Measurements from ENCODE around the gene KIF26B. TPM values are rescaled to one million over a fixed set of nuclear protein-coding genes. Genes with fewer than 3 reads are reported as not detected.
A peak's percentile ranks its signal among the peaks of the same experiment; 100 is the strongest.

KIF26B gene
- polyA plus RNA-seq, 1 of the 3 experiments (the other 2 are of a cell fraction) = 2.6 TPM

DNA sequence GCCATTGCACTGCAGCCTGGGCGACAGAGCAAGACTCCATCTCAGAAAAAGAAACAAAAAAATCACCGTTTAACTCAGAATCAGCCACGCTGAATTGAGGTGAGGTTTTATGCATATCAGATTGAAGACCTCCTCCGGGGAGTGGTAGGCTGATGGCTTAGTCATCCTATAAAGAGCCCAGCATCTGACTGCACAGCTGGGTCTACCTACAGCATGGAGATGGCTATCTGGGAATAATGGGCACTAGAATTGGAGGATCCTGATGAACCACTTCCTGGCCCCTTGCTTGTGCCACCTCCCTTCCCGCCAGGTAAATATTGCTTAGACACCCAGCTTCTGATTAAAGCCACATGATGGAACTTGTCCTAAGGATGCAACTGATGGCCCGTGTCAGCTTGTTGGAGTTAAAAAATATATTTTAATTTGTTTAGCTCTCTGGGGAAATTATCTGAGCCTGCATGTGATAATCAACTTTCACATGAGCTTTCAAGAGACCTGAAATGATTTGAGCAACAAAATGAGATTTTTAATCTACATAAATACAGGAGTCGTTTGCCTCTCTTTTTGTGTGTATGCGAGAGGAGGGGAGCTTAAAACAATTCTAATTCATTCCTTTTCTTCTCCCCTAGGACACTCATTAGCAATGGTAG lies 157.2 kb downstream of the KIF26B start:
- Histone ChIP-seq H3K79me2 (ENCODE audit: insufficient read depth) (no peaks in the 10 kb centered on the region; the same call in 1 of the 2 replicates), H3K9me3 (no peaks in the 10 kb centered on the region), H3F3A (replicated peaks; ENCODE audit: insufficient read depth) (peaks cover 2% of the 10 kb centered on the region), H3K27me3 (ENCODE audit: insufficient read depth) (no peaks in the 10 kb centered on the region), H3K4me1 (ENCODE audit: control insufficient read depth in 1 of 2, insufficient read depth in 2 of 2, low read depth in 1 of 2, low read length in 1 of 2) (peaks cover 0 to 40% of the 10 kb centered on the region in 2 experiments; a peak in 2 of 4 replicates), H3K9ac (no peak overlapping the region), H3K36me3 (replicated peaks in 1 of 2; ENCODE audit: control insufficient read depth in 1 of 2, insufficient read depth in 2 of 2, low read length in 1 of 2) (peaks cover 0 to 6% of the 10 kb centered on the region in 2 experiments), H2AFZ (ENCODE audit: low read depth) (no peak overlapping the region), H3K27ac (ENCODE audit: low read depth in 2 of 2, low read length in 1 of 2) (no peak overlapping the region; a peak in 1 of 4 replicates), H3K9me2 (no peaks in the 10 kb centered on the region), H3K4me3 (ENCODE audit: low read depth in 2 of 2, low read length in 1 of 2) (no peak overlapping the region), H4K20me1 (ENCODE audit: insufficient read depth) (no peaks in the 10 kb centered on the region), H3K4me2 (no peak overlapping the region)
- CTCF ChIA-PET = interaction anchor here (0.9 to 1.1 kb wide), 2 partner anchors 159 to 479 kb away, joined by 3 read pairs; no protein-coding TSS in a partner anchor
- 79% methylated on average over 8 of the region's 8 CpGs for WGBS (ENCODE audit: low lambda C conversion rate)
- no peak for DNase-seq
- POLR2A ChIA-PET = no interaction called here
- TF ChIP-seq GATA2 (CRISPR knock-in tag; IDR thresholded peaks at IDR 0.05) = peak; percentile 56
- TF ChIP-seq, protein P1, sequence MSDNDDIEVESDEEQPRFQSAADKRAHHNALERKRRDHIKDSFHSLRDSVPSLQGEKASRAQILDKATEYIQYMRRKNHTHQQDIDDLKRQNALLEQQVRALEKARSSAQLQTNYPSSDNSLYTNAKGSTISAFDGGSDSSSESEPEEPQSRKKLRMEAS (IDR thresholded peaks at IDR 0.05; ENCODE audit: low read depth) = no peak

GRCh38 chr1:245313576-245313975 lies 158.8 kb downstream of the KIF26B start:
- ChIA-PET POLR2A (interaction anchor here (0.7 kb wide), 1 partner anchor 197 kb away, joined by 3 read pairs; no protein-coding TSS in a partner anchor), CTCF (interaction anchor here (0.7 kb wide), 1 partner anchor 158 kb away, joined by 3 read pairs; no protein-coding TSS in a partner anchor)
- H2AFZ ChIP-seq (ENCODE audit: low read depth) = no peak overlapping the region
- H3F3A ChIP-seq (replicated peaks; ENCODE audit: insufficient read depth) = no peaks in the 10 kb centered on the region
- peaks cover 0 to 6% of the 10 kb centered on the region in 2 experiments for H3K36me3 ChIP-seq (replicated peaks in 1 of 2; ENCODE audit: control insufficient read depth in 1 of 2, insufficient read depth in 2 of 2, low read length in 1 of 2)
- WGBS (ENCODE audit: low lambda C conversion rate) = 93% methylated on average over 9 of the region's 9 CpGs
- no peak overlapping the region for H3K9ac ChIP-seq
- H3K9me3 ChIP-seq = no peaks in the 10 kb centered on the region
- H3K27me3 ChIP-seq (ENCODE audit: insufficient read depth) = no peaks in the 10 kb centered on the region
- H3K9me2 ChIP-seq = no peaks in the 10 kb centered on the region
- no peak overlapping the region for H3K4me3 ChIP-seq (ENCODE audit: low read depth in 2 of 2, low read length in 1 of 2)
- TF ChIP-seq, protein P1 (IDR thresholded peaks at IDR 0.05; ENCODE audit: low read depth) = no peak
- TF ChIP-seq JUND (IDR thresholded peaks at IDR 0.05) = no peak
- TF ChIP-seq TEAD4 (IDR thresholded peaks at IDR 0.05; ENCODE audit: borderline replicate concordance, insufficient read depth) = no peak
- H4K20me1 ChIP-seq (ENCODE audit: insufficient read depth) = no peaks in the 10 kb centered on the region
- H3K27ac ChIP-seq (ENCODE audit: low read depth in 2 of 2, low read length in 1 of 2) = no peak overlapping the region
- no peaks in the 10 kb centered on the region; the same call in 1 of the 2 replicates for H3K79me2 ChIP-seq (ENCODE audit: insufficient read depth)
- H3K4me2 ChIP-seq = no peak overlapping the region
- no peak for DNase-seq
- H3K4me1 ChIP-seq (ENCODE audit: control insufficient read depth in 1 of 2, insufficient read depth in 2 of 2, low read depth in 1 of 2, low read length in 1 of 2) = peaks cover 0 to 49% of the 10 kb centered on the region in 2 experiments; a peak in 1 of 4 replicates

DNA sequence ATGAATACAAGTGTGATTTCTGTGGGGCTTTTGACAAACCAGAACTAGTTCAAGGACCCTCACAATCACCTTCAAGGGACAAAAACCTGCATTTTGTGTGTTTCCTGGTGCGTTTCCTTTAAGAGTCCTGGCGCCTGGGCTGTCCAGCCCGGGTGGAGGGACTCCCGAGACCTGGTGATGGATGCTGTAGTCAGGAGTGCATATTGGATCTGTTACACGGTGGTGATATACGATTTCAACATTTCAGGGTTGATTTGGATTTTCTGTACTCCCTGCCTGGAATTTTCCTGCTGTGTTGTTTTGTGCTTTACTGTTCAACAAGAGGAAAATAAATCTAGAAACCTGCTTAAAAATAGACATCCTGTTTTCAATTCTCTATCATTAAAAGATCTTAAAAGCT lies 162.0 kb downstream of the KIF26B start:
- CTCF ChIA-PET = interaction anchor here (0.6 to 1.1 kb wide), 2 partner anchors 11 to 481 kb away, joined by 3 read pairs; no protein-coding TSS in a partner anchor
- H3K27ac ChIP-seq (ENCODE audit: low read depth in 2 of 2, low read length in 1 of 2) = no peak overlapping the region
- H3K27me3 ChIP-seq (ENCODE audit: insufficient read depth) = no peaks in the 10 kb centered on the region
- WGBS (ENCODE audit: low lambda C conversion rate) = 81% methylated on average over 6 of the region's 6 CpGs
- no peaks in the 10 kb centered on the region for H3F3A ChIP-seq (replicated peaks; ENCODE audit: insufficient read depth)
- H3K4me3 ChIP-seq (ENCODE audit: low read depth in 2 of 2, low read length in 1 of 2) = no peak overlapping the region
- no peaks in the 10 kb centered on the region; the same call in 1 of the 2 replicates for H4K20me1 ChIP-seq (ENCODE audit: insufficient read depth)
- no peak overlapping the region for H2AFZ ChIP-seq (ENCODE audit: low read depth)
- H3K4me2 ChIP-seq = no peak overlapping the region
- TF ChIP-seq EZH2phosphoT487 (IDR thresholded peaks at IDR 0.05; ENCODE audit: borderline replicate concordance, low read depth) (no peak), POLR2AphosphoS5 (IDR thresholded peaks at IDR 0.05; ENCODE audit: low read depth, low read length) (no peak), FOXM1 (IDR thresholded peaks at IDR 0.05; ENCODE audit: low read depth) (no peak)
- TF ChIP-seq, protein P2, sequence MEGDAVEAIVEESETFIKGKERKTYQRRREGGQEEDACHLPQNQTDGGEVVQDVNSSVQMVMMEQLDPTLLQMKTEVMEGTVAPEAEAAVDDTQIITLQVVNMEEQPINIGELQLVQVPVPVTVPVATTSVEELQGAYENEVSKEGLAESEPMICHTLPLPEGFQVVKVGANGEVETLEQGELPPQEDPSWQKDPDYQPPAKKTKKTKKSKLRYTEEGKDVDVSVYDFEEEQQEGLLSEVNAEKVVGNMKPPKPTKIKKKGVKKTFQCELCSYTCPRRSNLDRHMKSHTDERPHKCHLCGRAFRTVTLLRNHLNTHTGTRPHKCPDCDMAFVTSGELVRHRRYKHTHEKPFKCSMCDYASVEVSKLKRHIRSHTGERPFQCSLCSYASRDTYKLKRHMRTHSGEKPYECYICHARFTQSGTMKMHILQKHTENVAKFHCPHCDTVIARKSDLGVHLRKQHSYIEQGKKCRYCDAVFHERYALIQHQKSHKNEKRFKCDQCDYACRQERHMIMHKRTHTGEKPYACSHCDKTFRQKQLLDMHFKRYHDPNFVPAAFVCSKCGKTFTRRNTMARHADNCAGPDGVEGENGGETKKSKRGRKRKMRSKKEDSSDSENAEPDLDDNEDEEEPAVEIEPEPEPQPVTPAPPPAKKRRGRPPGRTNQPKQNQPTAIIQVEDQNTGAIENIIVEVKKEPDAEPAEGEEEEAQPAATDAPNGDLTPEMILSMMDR (IDR thresholded peaks at IDR 0.05) = no peak
- no peaks in the 10 kb centered on the region; the same call in 1 of the 2 replicates for H3K79me2 ChIP-seq (ENCODE audit: insufficient read depth)
- no peak for DNase-seq
- H3K36me3 ChIP-seq (replicated peaks in 1 of 2; ENCODE audit: control insufficient read depth in 1 of 2, insufficient read depth in 2 of 2, low read length in 1 of 2) = peaks cover 0 to 6% of the 10 kb centered on the region in 2 experiments
- no peaks in the 10 kb centered on the region for H3K9me3 ChIP-seq
- no peaks in the 10 kb centered on the region for H3K9me2 ChIP-seq
- peaks cover 0 to 37% of the 10 kb centered on the region in 2 experiments; a peak in 1 of 4 replicates for H3K4me1 ChIP-seq (ENCODE audit: control insufficient read depth in 1 of 2, insufficient read depth in 2 of 2, low read depth in 1 of 2, low read length in 1 of 2)
- POLR2A ChIA-PET = no interaction called here
- H3K9ac ChIP-seq = no peak overlapping the region

Data from SK-N-SH (cell line).